ENCODE data around the gene PRKD1. TPM values are rescaled to one million over a fixed set of nuclear protein-coding genes. Genes with fewer than 3 reads are reported as not detected.

The PRKD1 gene
- total and polyA plus RNA-seq, 2 experiments from 2014 or later, result 7.5 to 16.5 TPM

- Histone ChIP-seq H3K27ac (no peak overlapping the region), H3K27me3 (no peaks in the 10 kb centered on the region), H4K20me1 (ENCODE audit: insufficient read depth, poor library complexity, severe bottlenecking) (no peaks in the 10 kb centered on the region), H3K4me1 (ENCODE audit: insufficient read depth) (no peaks in the 10 kb centered on the region), H3K36me3 (replicated peaks; ENCODE audit: insufficient read depth, low read depth) (peaks cover 7% of the 10 kb centered on the region), H3K4me3 (no peak overlapping the region), H2AFZ (no peak overlapping the region), H3K9me2 (replicated peaks; ENCODE audit: insufficient read depth) (no peaks in the 10 kb centered on the region), H3K9me3 (ENCODE audit: low read depth) (no peaks in the 10 kb centered on the region), H3K4me2 (no peak overlapping the region), H3K79me2 (no peaks in the 10 kb centered on the region)
- 93% methylated on average over 4 of the region's 4 CpGs for WGBS (ENCODE audit: low lambda C conversion rate, missing lambda C conversion rate)
- no peak for DNase-seq (ENCODE audit: low spot score)
- TF ChIP-seq EZH2phosphoT487 (IDR thresholded peaks at IDR 0.05; ENCODE audit: low read depth, severe bottlenecking, unreplicated experiment), result no peak
- no peak for TF ChIP-seq CTCF (IDR thresholded peaks at IDR 0.05; ENCODE audit: poor library complexity)
- no peak for TF ChIP-seq EZH2 (IDR thresholded peaks at IDR 0.05; ENCODE audit: borderline replicate concordance)
Measured at GRCh38 chr14:29618323-29619067, 309.2 kb downstream of the PRKD1 start.

GRCh38 chr14:29616922-29617321 lies 310.7 kb downstream of the PRKD1 start:
- no peak for TF ChIP-seq EZH2phosphoT487 (IDR thresholded peaks at IDR 0.05; ENCODE audit: low read depth, severe bottlenecking, unreplicated experiment)
- TF ChIP-seq CTCF (IDR thresholded peaks at IDR 0.05; ENCODE audit: poor library complexity), result no peak
- no peak for TF ChIP-seq EZH2 (IDR thresholded peaks at IDR 0.05; ENCODE audit: borderline replicate concordance)
- peaks cover 7% of the 10 kb centered on the region for H3K36me3 ChIP-seq (replicated peaks; ENCODE audit: insufficient read depth, low read depth)

DNA sequence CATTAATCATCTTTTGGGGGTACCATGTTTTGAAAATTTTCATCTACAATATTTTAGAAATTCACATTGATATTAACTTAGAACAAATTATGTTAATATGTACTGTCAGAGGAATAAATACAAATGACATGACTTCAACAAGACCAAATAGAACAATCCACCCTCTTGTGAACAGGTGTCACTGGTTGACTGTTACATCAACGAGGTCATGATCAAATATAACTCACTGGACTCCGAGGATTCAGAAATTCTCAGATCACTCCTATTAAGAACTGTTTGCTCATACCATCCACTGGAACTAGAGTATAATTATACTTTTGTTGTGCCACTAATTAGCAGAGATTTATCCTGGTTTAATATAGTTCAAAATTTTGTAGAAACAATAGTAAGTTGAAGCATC lies 318.8 kb downstream of the PRKD1 start:
- Histone ChIP-seq H3K9me3 (ENCODE audit: low read depth) (no peaks in the 10 kb centered on the region), H3K27me3 (no peaks in the 10 kb centered on the region), H3K79me2 (no peaks in the 10 kb centered on the region), H3K36me3 (replicated peaks; ENCODE audit: insufficient read depth, low read depth) (no peaks in the 10 kb centered on the region), H3K4me2 (no peak overlapping the region), H3K4me3 (no peak overlapping the region), H4K20me1 (ENCODE audit: insufficient read depth, poor library complexity, severe bottlenecking) (no peaks in the 10 kb centered on the region), H3K27ac (no peak overlapping the region), H3K4me1 (ENCODE audit: insufficient read depth) (no peaks in the 10 kb centered on the region), H2AFZ (no peak overlapping the region), H3K9me2 (replicated peaks; ENCODE audit: insufficient read depth) (no peaks in the 10 kb centered on the region)
- DNase-seq (ENCODE audit: low spot score), result no peak
- WGBS (ENCODE audit: low lambda C conversion rate, missing lambda C conversion rate), result 97% methylated on average over 2 of the region's 2 CpGs
- TF ChIP-seq EZH2 (IDR thresholded peaks at IDR 0.05; ENCODE audit: borderline replicate concordance) (no peak), CTCF (IDR thresholded peaks at IDR 0.05; ENCODE audit: poor library complexity) (no peak), EZH2phosphoT487 (IDR thresholded peaks at IDR 0.05; ENCODE audit: low read depth, severe bottlenecking, unreplicated experiment) (no peak)

More at GRCh38 chr14:29616922-29617321, 310.7 kb downstream of the PRKD1 start:
- H2AFZ ChIP-seq, result no peak overlapping the region
- no peaks in the 10 kb centered on the region for H3K9me2 ChIP-seq (replicated peaks; ENCODE audit: insufficient read depth)
- no peaks in the 10 kb centered on the region for H3K79me2 ChIP-seq
- H3K4me3 ChIP-seq, result no peak overlapping the region
- DNase-seq (ENCODE audit: low spot score), result no peak
- H3K27ac ChIP-seq, result no peak overlapping the region
- H3K4me2 ChIP-seq, result no peak overlapping the region
- no peaks in the 10 kb centered on the region for H3K9me3 ChIP-seq (ENCODE audit: low read depth)
- no peaks in the 10 kb centered on the region for H3K27me3 ChIP-seq
- H4K20me1 ChIP-seq (ENCODE audit: insufficient read depth, poor library complexity, severe bottlenecking), result no peaks in the 10 kb centered on the region
- H3K4me1 ChIP-seq (ENCODE audit: insufficient read depth), result no peaks in the 10 kb centered on the region

Data from hepatocyte (in vitro differentiated cells).